HUES6 (cell line): ENCODE measurements around the gene PFN4.
"Not testable (repeated sequence)": the region's sequence is repeated elsewhere in the genome, so short reads cannot be mapped to it uniquely, and the experiment has no call there.

Experiments used
- H3K27ac ChIP-seq: 2 replicates; pipeline ENCODE4 v1.7.0; 2013; ENCODE audit warnings: low read depth, mild to moderate bottlenecking, low read length, inconsistent platforms
- H3K27me3 ChIP-seq: 2 replicates; pipeline ENCODE4 v1.6.1; 2013; ENCODE audit warnings: low read length; ENCODE audit not compliant: control insufficient read depth, insufficient read depth
- H3K36me3 ChIP-seq: 2 replicates; pipeline ENCODE4 v1.6.1; 2013; ENCODE audit warnings: low read length; ENCODE audit not compliant: control insufficient read depth, insufficient read depth
- H3K4me1 ChIP-seq: 2 replicates; pipeline ENCODE4 v1.6.1; 2013; ENCODE audit warnings: low read length; ENCODE audit not compliant: control insufficient read depth, insufficient read depth
- H3K4me3 ChIP-seq: 2 replicates; pipeline ENCODE4 v1.5.1; 2013; ENCODE audit warnings: low read depth, low read length
- H3K9ac ChIP-seq: one replicate; pipeline ENCODE4 v1.6.1; 2013; ENCODE audit warnings: mild to moderate bottlenecking, low read length
- H3K9me3 ChIP-seq: 2 replicates; pipeline ENCODE4 v1.6.1; 2013; ENCODE audit warnings: low read depth, low read length; ENCODE audit not compliant: control insufficient read depth, insufficient read depth

The PFN4 gene

GRCh38 chr2:24152413-24153197, 29.5 kb upstream of the PFN4 start:
- Histone ChIP-seq H3K9ac (no peak overlapping the region), H3K9me3 (peaks cover 8% of the 10 kb centered on the region), H3K4me3 (no peak overlapping the region), H3K4me1 (no peaks in the 10 kb centered on the region), H3K27ac (no peak overlapping the region), H3K27me3 (no peaks in the 10 kb centered on the region), H3K36me3 (no peaks in the 10 kb centered on the region)

- Histone ChIP-seq H3K9ac (no peak overlapping the region), H3K36me3 (no peaks in the 10 kb centered on the region), H3K4me1 (no peaks in the 10 kb centered on the region), H3K27me3 (no peaks in the 10 kb centered on the region), H3K9me3 (peaks cover 10% of the 10 kb centered on the region), H3K4me3 (no peak overlapping the region), H3K27ac (no peak overlapping the region)
Observed at GRCh38 chr2:24147364-24147763, 24.2 kb upstream of the PFN4 start.

- H3K36me3 ChIP-seq, H3K27me3 ChIP-seq, H3K4me3 ChIP-seq, H3K27ac ChIP-seq, H3K9me3 ChIP-seq, H3K9ac ChIP-seq, H3K4me1 ChIP-seq: not testable (repeated sequence)
Observed at GRCh38 chr2:24140305-24140704, 17.2 kb upstream of the PFN4 start.

- H3K36me3 ChIP-seq, result no peaks in the 10 kb centered on the region
- no peaks in the 10 kb centered on the region for H3K4me1 ChIP-seq
- no peak overlapping the region for H3K9ac ChIP-seq
- no peak overlapping the region for H3K4me3 ChIP-seq
- no peak overlapping the region for H3K27ac ChIP-seq
- H3K27me3 ChIP-seq, result no peaks in the 10 kb centered on the region
- peaks cover 4% of the 10 kb centered on the region; the same call in 1 of the 2 replicates for H3K9me3 ChIP-seq
Observed at GRCh38 chr2:24132543-24132942, 9.4 kb upstream of the PFN4 start.

- H3K4me3 ChIP-seq, result no peak overlapping the region
- no peaks in the 10 kb centered on the region for H3K36me3 ChIP-seq
- H3K9me3 ChIP-seq, result no peaks in the 10 kb centered on the region
- no peak overlapping the region for H3K9ac ChIP-seq
- H3K27ac ChIP-seq, result no peak overlapping the region
- H3K4me1 ChIP-seq, result peaks cover 13% of the 10 kb centered on the region; the same call in 1 of the 2 replicates
- peaks cover 15% of the 10 kb centered on the region for H3K27me3 ChIP-seq
Observed at GRCh38 chr2:24125956-24126355, 2.8 kb upstream of the PFN4 start.

GRCh38 chr2:24123922-24124580, 917 bp upstream of the PFN4 start:
- Histone ChIP-seq H3K36me3 (no peaks in the 10 kb centered on the region), H3K9ac (peak overlapping the region; percentile 93), H3K9me3 (no peaks in the 10 kb centered on the region), H3K27ac (peak overlapping the region; percentile 59; the same call in 1 of the 2 replicates), H3K4me1 (peaks cover 13% of the 10 kb centered on the region; the same call in 1 of the 2 replicates), H3K4me3 (peak overlapping the region; percentile 76), H3K27me3 (peaks cover 15% of the 10 kb centered on the region)

- no peak overlapping the region for H3K27ac ChIP-seq
- peak overlapping the region; percentile 76 for H3K4me3 ChIP-seq
- peaks cover 13% of the 10 kb centered on the region; the same call in 1 of the 2 replicates for H3K4me1 ChIP-seq
- no peaks in the 10 kb centered on the region for H3K36me3 ChIP-seq
- H3K9me3 ChIP-seq, result no peaks in the 10 kb centered on the region
- H3K9ac ChIP-seq, result peak overlapping the region; percentile 93
- H3K27me3 ChIP-seq, result peaks cover 15% of the 10 kb centered on the region
Observed at GRCh38 chr2:24122366-24123194, 554 bp downstream of the PFN4 start.

- H3K9ac ChIP-seq, result no peak overlapping the region
- H3K36me3 ChIP-seq, result no peaks in the 10 kb centered on the region
- peaks cover 15% of the 10 kb centered on the region for H3K27me3 ChIP-seq
- H3K4me3 ChIP-seq, result no peak overlapping the region
- H3K27ac ChIP-seq, result no peak overlapping the region
- H3K4me1 ChIP-seq, result peaks cover 13% of the 10 kb centered on the region; the same call in 1 of the 2 replicates
- no peaks in the 10 kb centered on the region for H3K9me3 ChIP-seq
Observed at GRCh38 chr2:24121469-24121868, 1.7 kb downstream of the PFN4 start.

- Histone ChIP-seq H3K36me3 (no peaks in the 10 kb centered on the region), H3K27me3 (peaks cover 15% of the 10 kb centered on the region), H3K27ac (no peak overlapping the region), H3K4me1 (peaks cover 13% of the 10 kb centered on the region; the same call in 1 of the 2 replicates), H3K9ac (no peak overlapping the region), H3K9me3 (no peaks in the 10 kb centered on the region), H3K4me3 (no peak overlapping the region)
Observed at GRCh38 chr2:24121066-24121465, 2.1 kb downstream of the PFN4 start.

- peaks cover 13% of the 10 kb centered on the region for H3K9me3 ChIP-seq
Observed at GRCh38 chr2:24117902-24118301, 5.2 kb downstream of the PFN4 start.

More at GRCh38 chr2:24117902-24118301, 5.2 kb downstream of the PFN4 start:
- Histone ChIP-seq H3K4me1 (peaks cover 8% of the 10 kb centered on the region; the same call in 1 of the 2 replicates), H3K4me3 (no peak overlapping the region), H3K27ac (no peak overlapping the region), H3K9ac (no peak overlapping the region), H3K27me3 (peaks cover 7% of the 10 kb centered on the region; the same call in 1 of the 2 replicates), H3K36me3 (no peaks in the 10 kb centered on the region)
